H9 (cell line): ENCODE data around the gene BEND4. TPM values are rescaled to one million over a fixed set of nuclear protein-coding genes. Genes with fewer than 3 reads are reported as not detected.

Experiments used
- DNase-seq: peaks from one replicate; pipeline ENCODE4 v3.0.0-alpha.2; 2017
- H2AFZ ChIP-seq: one replicate; pipeline ENCODE4 v1.6.1; 2013; ENCODE audit warnings: mild to moderate bottlenecking, low read length, control low read depth, moderate library complexity
- H2AK5ac ChIP-seq: 2 replicates; pipeline ENCODE4 v1.6.1; 2013; ENCODE audit warnings: low read length, control low read depth, mixed read lengths; ENCODE audit not compliant: insufficient read length
- H2BK120ac ChIP-seq: one replicate; pipeline ENCODE4 v1.6.1; 2013; ENCODE audit warnings: low read depth, mild to moderate bottlenecking, low read length, control low read depth, inconsistent platforms; ENCODE audit not compliant: poor library complexity, severe bottlenecking
- H2BK12ac ChIP-seq: 2 replicates; pipeline ENCODE4 v1.6.1; 2013; ENCODE audit warnings: low read length, control low read depth, mixed read lengths, low read depth; ENCODE audit not compliant: insufficient read length
- H2BK15ac ChIP-seq: 2 replicates; pipeline ENCODE4 v1.6.1; 2013; ENCODE audit warnings: low read depth, low read length, control low read depth
- H2BK20ac ChIP-seq: one replicate; pipeline ENCODE4 v1.6.1; 2013; ENCODE audit warnings: low read depth, mild to moderate bottlenecking, low read length, control low read depth, inconsistent platforms; ENCODE audit not compliant: poor library complexity, severe bottlenecking
- H2BK5ac ChIP-seq: 2 replicates; pipeline ENCODE4 v1.6.1; 2013; ENCODE audit warnings: low read length, control low read depth, mixed read lengths; ENCODE audit not compliant: insufficient read length
- H3K14ac ChIP-seq: 2 replicates; pipeline ENCODE4 v1.6.1; 2013; ENCODE audit warnings: low read length, control low read depth; ENCODE audit not compliant: insufficient read depth
- H3K18ac ChIP-seq: 2 replicates; pipeline ENCODE4 v1.6.1; 2013; ENCODE audit warnings: low read depth, mild to moderate bottlenecking, mixed read lengths, low read length, control low read depth; ENCODE audit not compliant: insufficient read length
- H3K23ac ChIP-seq: 2 replicates; pipeline ENCODE4 v1.6.1; 2013; ENCODE audit warnings: low read length, control low read depth, mixed read lengths, low read depth; ENCODE audit not compliant: insufficient read length
- H3K23me2 ChIP-seq: 2 replicates; pipeline ENCODE4 v1.6.1; 2013; ENCODE audit warnings: low read depth, mild to moderate bottlenecking, mixed read lengths, low read length, control low read depth; ENCODE audit not compliant: insufficient read length, poor library complexity, severe bottlenecking
- H3K27ac ChIP-seq: 2 replicates; pipeline ENCODE4 v1.5.1; 2013; ENCODE audit warnings: low read length, control low read depth, mixed read lengths, low read depth; ENCODE audit not compliant: insufficient read length
- H3K27me3 ChIP-seq: 2 replicates; pipeline ENCODE4 v1.6.1; 2013; ENCODE audit warnings: low read length, control low read depth, inconsistent platforms; ENCODE audit not compliant: insufficient read depth
- H3K4ac ChIP-seq: 2 replicates; pipeline ENCODE4 v1.6.1; 2013; ENCODE audit warnings: low read depth, mild to moderate bottlenecking, control low read depth, inconsistent platforms, low read length, moderate library complexity
- H3K4me1 ChIP-seq: 2 replicates; pipeline ENCODE4 v1.6.1; 2013; ENCODE audit warnings: low read length, control low read depth, inconsistent platforms; ENCODE audit not compliant: insufficient read depth
- H3K4me2 ChIP-seq: 2 replicates; pipeline ENCODE4 v1.6.1; 2013; ENCODE audit warnings: low read length, control low read depth, mixed read lengths; ENCODE audit not compliant: insufficient read length, insufficient read depth
- H3K56ac ChIP-seq: 2 replicates; pipeline ENCODE4 v1.6.1; 2013; ENCODE audit warnings: low read depth, mild to moderate bottlenecking, mixed read lengths, low read length, control low read depth; ENCODE audit not compliant: insufficient read length
- H3K79me1 ChIP-seq: 2 replicates; pipeline ENCODE4 v1.6.1; 2013; ENCODE audit warnings: low read depth, mild to moderate bottlenecking, moderate library complexity, low read length, control low read depth, inconsistent platforms; ENCODE audit not compliant: insufficient read depth, poor library complexity, severe bottlenecking
- H3K79me2 ChIP-seq: 2 replicates; pipeline ENCODE4 v1.6.1; 2013; ENCODE audit warnings: low read length, control low read depth, inconsistent platforms; ENCODE audit not compliant: insufficient read depth
- H3K9ac ChIP-seq: 2 replicates; pipeline ENCODE4 v1.6.1; 2013; ENCODE audit warnings: low read length, control low read depth, mixed read lengths; ENCODE audit not compliant: insufficient read length; ENCODE audit errors: extremely low read depth
- H3K9me3 ChIP-seq: one replicate; pipeline ENCODE4 v1.6.1; 2013; ENCODE audit warnings: low read depth, low read length, inconsistent platforms; ENCODE audit not compliant: control insufficient read depth
- H3T11ph ChIP-seq: one replicate; pipeline ENCODE4 v1.6.1; 2013; ENCODE audit warnings: mild to moderate bottlenecking, low read length, control low read depth, inconsistent platforms
- H4K20me1 ChIP-seq: one replicate; pipeline ENCODE4 v1.6.1; 2013; ENCODE audit not compliant: control insufficient read depth, insufficient read length, insufficient read depth
- H4K5ac ChIP-seq: 2 replicates; pipeline ENCODE4 v1.6.1; 2013; ENCODE audit warnings: low read depth, mild to moderate bottlenecking, mixed read lengths, low read length, control low read depth; ENCODE audit not compliant: insufficient read length
- H4K8ac ChIP-seq: replicated peaks from 2 replicates; pipeline ENCODE4 v1.6.1; 2013; ENCODE audit warnings: low read length, control low read depth, mixed read lengths, low read depth; ENCODE audit not compliant: insufficient read length
- H4K91ac ChIP-seq: 2 replicates; pipeline ENCODE4 v1.6.1; 2013; ENCODE audit warnings: low read depth, mild to moderate bottlenecking, moderate library complexity, mixed read lengths, low read length, control low read depth; ENCODE audit not compliant: insufficient read length
- H3K27ac Mint-ChIP-seq, 3 experiments: 2 replicates in 2 of 3; 3 replicates in 1 of 3; pipeline ENCODE4 v1.8.0; 2020 to 2021; ENCODE audit warnings: mixed read lengths in 3 of 3, mild to moderate bottlenecking in 1 of 3, moderate library complexity in 1 of 3
- H3K27me3 Mint-ChIP-seq: 2 replicates; pipeline ENCODE4 v1.8.0; 2021; ENCODE audit warnings: low read depth, mild to moderate bottlenecking, moderate library complexity, mixed read lengths
- H3K36me3 Mint-ChIP-seq, 3 experiments: 2 replicates in 2 of 3; 3 replicates in 1 of 3; pipeline ENCODE4 v1.8.0; 2020 to 2021; ENCODE audit warnings: low read depth in 3 of 3, mixed read lengths in 3 of 3; ENCODE audit not compliant: insufficient read depth in 1 of 3
- H3K4me1 Mint-ChIP-seq, 2 experiments: 2 replicates each; pipeline ENCODE4 v1.8.0; 2020; ENCODE audit warnings: mixed read lengths in 2 of 2
- H3K4me3 Mint-ChIP-seq, 2 experiments: 2 replicates in 1 of 2; 3 replicates in 1 of 2; pipeline ENCODE4 v1.8.0; 2020 to 2021; ENCODE audit warnings: mild to moderate bottlenecking in 2 of 2, mixed read lengths in 2 of 2, moderate library complexity in 1 of 2
- H3K9me3 Mint-ChIP-seq, 2 experiments: 2 replicates in 1 of 2; 3 replicates in 1 of 2; pipeline ENCODE4 v1.8.0; 2020; ENCODE audit warnings: mild to moderate bottlenecking in 2 of 2, mixed read lengths in 2 of 2, moderate library complexity in 1 of 2
- WGBS: extraction: QIAGEN DNeasy Blood & Tissue Kit; methylation state at CpG from one replicate; pipeline ENCODE4 v1.1.7; 2013; ENCODE audit warnings: missing lambda C conversion rate, low lambda C conversion rate, mixed read lengths; ENCODE audit not compliant: insufficient read length; ENCODE audit errors: extremely low coverage; 5-methylcytosine and 5-hydroxymethylcytosine counted together
- total RNA-seq: library from RNA; stranded (reverse); gene quantifications from 2 replicates; pipeline ENCODE4 v1.2.1, GENCODE V29; 2021
- TF ChIP-seq, protein P1 (sequence below): fragments of 200-600 bp; sonication (generic); conservative IDR thresholded peaks from 3 replicates; pipeline ENCODE4 v1.8.0; 2021; ENCODE audit warnings: antibody characterized with exemption, mild to moderate bottlenecking

Gene BEND4
- total RNA-seq, 1 experiment from 2014 or later: 25.1 TPM

DNA sequence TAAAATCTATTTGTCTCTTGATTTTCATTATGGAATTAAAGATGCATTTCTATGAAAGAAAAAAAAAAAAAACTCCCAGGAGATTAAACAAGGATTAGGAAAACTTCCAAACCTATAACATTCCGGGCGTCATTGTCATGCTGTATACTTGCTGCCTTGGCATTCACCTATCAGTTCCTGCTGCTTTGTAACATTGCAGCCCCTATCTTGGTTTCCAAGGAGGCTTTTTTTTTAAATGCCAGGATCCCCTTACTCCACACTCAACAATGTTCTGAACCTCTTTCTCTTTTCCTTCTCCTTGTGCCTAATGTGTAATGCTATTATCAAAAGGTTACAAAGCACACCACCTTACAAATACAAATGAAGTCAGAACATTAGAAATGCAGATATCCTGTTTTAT is 20.5 kb upstream of the BEND4 start:
- Histone ChIP-seq H3K27ac (no peak overlapping the region), H2AFZ (no peak overlapping the region), H3K27me3 (no peaks in the 10 kb centered on the region), H3K14ac (no peak overlapping the region), H2BK20ac (no peak overlapping the region), H3K4me1 (peaks cover 5% of the 10 kb centered on the region; the same call in 1 of the 2 replicates), H3K23me2 (no peaks in the 10 kb centered on the region), H3T11ph (no peak overlapping the region), H3K23ac (no peak overlapping the region), H3K9ac (no peak overlapping the region), H3K18ac (no peak overlapping the region), H3K4ac (no peak overlapping the region), H3K79me1 (no peaks in the 10 kb centered on the region), H3K4me2 (no peak overlapping the region), H2BK15ac (no peak overlapping the region), H2AK5ac (no peak overlapping the region), H3K9me3 (no peaks in the 10 kb centered on the region), H4K8ac (no peak overlapping the region), H4K20me1 (no peaks in the 10 kb centered on the region), H4K5ac (no peak overlapping the region), H3K56ac (no peak overlapping the region), H4K91ac (no peak overlapping the region), H2BK5ac (no peak overlapping the region), H2BK12ac (no peak overlapping the region), H3K79me2 (no peaks in the 10 kb centered on the region), H2BK120ac (no peak overlapping the region)
- WGBS: no CpG with 5 or more reads among the region's 2 CpGs
- Mint-ChIP-seq H3K27ac (no peak overlapping the region; a peak in 1 of 7 replicates), H3K36me3 (peaks cover 0 to 4% (median 3%) of the 10 kb centered on the region in 3 experiments; a peak in 2 of 7 replicates), H3K9me3 (peaks cover 7 to 8% of the 10 kb centered on the region in 2 experiments; a peak in 4 of 5 replicates), H3K4me1 (peaks cover 13 to 16% of the 10 kb centered on the region in 2 experiments), H3K4me3 (no peak overlapping the region), H3K27me3 (no peaks in the 10 kb centered on the region; the same call in 1 of the 2 replicates)
- TF ChIP-seq, protein P1, sequence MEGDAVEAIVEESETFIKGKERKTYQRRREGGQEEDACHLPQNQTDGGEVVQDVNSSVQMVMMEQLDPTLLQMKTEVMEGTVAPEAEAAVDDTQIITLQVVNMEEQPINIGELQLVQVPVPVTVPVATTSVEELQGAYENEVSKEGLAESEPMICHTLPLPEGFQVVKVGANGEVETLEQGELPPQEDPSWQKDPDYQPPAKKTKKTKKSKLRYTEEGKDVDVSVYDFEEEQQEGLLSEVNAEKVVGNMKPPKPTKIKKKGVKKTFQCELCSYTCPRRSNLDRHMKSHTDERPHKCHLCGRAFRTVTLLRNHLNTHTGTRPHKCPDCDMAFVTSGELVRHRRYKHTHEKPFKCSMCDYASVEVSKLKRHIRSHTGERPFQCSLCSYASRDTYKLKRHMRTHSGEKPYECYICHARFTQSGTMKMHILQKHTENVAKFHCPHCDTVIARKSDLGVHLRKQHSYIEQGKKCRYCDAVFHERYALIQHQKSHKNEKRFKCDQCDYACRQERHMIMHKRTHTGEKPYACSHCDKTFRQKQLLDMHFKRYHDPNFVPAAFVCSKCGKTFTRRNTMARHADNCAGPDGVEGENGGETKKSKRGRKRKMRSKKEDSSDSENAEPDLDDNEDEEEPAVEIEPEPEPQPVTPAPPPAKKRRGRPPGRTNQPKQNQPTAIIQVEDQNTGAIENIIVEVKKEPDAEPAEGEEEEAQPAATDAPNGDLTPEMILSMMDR: no peak
- no peak for DNase-seq
